ENCODE results near the gene DNAH12.
"Not testable (repeated sequence)": the region's sequence is repeated elsewhere in the genome, so short reads cannot be mapped to it uniquely, and the experiment has no call there.

DNAH12 gene

DNA sequence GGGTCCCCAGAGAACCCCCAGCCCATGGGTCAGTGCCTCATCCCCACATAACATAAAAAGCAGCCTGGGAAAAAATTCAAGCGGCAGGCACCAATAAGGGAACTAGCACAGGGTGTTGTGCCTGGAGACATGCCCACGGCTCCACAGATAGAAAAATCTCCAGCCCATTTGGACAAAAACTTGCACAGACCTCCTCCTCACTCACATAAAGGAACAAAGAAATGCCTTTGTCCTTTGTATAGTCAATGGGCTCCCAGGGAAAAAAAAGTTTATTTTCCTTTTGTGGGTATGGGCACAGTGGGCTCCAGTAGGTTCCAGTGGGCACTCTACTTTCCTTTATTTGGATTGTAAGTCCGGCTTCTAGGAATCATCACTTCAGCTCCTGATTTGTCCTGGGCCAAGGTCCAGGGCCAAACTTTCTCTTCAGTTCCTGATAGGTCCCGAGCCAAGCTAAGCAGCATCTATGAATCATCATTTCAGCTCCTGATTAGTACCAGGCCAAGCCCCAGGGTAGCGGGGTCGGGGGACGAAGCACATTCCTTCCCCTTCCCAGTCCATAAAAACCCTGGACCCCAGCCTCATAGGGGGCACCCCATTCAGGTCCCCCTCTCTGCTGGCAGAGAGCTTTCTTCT is 1.6 kb upstream of the DNAH12 start:
- no peak for DNase-seq (ENCODE audit: low spot score)
- FAIRE-seq, result no peak

DNA sequence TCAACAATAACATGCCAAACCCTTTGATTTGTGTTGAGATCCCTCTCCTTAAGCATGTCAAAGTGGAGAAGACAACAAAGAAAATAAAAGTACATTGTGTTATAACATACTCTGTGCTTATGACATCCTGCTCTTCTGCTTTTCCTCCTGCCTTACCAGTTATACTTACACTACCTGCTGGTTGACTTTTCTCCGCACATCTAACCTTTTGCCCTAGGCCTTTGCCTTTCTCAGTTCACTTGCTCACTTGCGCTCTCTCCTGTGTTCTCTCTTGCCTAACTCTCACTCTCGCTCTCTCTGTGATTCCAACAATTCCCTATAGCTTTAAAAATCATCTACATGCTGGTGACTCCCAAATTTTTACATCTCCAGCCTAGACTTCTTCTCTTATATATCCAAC is 5.7 kb downstream of the DNAH12 start:
- no peak for FAIRE-seq

DNA sequence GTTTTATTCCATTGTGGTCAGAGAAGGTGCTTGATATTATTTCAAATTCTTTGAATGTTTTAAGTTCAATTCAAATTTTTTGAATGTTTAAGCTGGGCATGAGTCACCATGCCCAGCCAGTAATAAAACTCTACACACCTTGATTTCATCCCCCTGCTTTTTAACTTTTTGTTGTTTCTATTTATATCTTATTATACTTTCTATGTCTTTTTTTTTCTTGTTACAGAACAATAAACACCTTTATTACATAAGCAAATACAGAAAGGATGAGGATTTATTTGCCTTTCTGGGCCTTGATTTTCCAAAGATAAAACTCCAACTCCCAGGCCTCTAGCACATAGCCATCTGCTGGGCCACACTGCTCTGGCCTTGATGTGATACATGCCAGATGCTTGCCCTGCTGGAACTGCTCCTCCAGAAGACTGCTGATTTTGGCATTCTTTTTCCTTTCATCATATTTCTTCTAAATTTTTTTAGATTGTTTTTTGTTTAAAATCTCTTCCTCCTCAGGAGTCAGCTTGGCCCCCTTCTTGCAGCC is 14.0 kb downstream of the DNAH12 start:
- FAIRE-seq (peak; percentile 54), DNase-seq (ENCODE audit: low spot score) (no peak)

More for the DNA sequence above, 5.7 kb downstream of the DNAH12 start:
- DNase-seq (ENCODE audit: low spot score), result no peak

DNA sequence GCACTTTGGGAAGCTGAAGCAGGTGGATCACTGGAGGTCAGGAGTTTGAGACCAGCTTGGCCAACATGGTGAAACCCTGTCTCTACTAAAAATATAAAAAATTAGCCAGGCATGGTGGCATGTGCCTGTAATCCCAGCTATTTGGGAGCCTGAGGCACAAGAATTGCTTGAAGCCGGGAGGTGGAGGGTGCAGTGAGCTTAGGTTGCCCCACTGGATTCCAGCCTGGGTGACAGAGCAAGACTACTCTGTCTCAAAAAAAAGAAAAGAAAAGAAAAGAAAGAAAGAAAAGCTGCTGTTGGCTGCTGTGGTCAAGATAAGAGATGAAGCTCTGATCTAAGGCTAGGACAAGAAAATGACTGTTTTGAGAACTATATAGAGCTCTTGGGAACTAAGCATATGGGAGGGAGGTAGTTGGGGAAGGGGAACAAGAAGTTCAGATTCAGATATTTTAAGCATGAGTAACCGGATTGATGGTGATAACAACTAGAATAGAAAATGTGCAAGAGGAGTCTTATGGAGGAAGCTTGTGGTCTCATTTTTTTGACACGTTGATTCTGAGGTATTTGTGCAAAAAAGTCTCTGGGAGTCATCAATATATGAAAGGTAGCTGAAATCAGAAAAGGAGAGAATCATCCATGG is 25.7 kb downstream of the DNAH12 start:
- FAIRE-seq (peak; percentile 22), DNase-seq (ENCODE audit: low spot score) (peak; percentile 40)

DNA sequence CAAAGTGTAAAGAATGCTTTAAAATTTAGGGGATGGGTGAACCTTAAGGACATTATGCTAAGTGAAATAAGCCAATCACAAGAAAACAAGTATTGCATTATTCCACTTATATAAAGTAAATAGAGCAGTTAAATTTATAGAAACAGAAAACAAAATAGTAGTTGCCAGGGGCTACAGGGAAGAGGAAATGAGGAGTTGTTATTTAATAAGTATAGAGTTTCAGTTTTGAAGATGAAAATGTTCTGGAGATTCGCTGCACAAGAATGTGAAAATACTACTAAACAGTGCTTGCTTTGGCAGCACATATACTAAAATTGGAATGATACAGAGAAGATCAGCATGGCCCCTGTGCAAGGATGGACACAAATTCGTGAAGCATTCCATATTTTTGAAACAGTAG is 32.0 kb downstream of the DNAH12 start:
- FAIRE-seq (no peak), DNase-seq (ENCODE audit: low spot score) (no peak)

DNA sequence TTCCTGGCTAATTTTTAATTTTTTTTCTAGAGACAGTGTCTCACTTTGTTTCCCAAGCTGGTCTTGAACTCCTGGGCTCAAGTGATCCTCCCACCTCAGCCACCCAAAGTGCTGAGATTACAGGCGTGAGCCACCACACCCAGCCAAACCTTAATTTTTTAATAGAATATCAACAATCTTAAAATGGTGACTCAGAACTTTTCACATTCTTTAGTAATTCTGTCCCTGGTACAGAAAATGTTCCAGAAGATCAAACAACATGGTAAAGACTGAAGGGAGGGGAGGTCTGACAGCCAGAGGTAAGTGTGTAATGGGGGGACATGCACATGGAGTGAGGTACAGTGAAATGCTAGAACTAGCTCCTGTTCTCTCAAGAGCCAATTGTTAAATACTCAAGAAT is 38.2 kb downstream of the DNAH12 start:
- DNase-seq (ENCODE audit: low spot score) (no peak), FAIRE-seq (no peak)

DNA sequence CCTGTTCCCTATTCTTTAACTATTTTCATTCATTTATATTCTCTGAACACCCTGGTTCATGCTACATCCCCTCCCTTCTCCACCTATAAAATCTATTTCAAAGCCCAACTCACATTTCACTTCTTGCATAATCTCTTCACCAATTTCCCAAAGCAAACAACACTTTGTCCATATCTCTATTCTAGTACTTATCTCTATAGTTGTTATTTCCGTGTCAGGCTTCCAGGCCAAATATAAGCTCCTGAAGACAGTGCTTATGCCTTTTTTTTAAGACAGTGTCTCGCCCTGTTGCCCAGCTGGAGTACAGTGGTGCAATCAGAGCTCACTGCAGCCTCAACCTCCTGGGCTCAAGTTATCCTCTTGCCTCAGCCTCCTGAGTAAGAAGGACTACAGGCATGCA is 43.6 kb downstream of the DNAH12 start:
- DNase-seq (ENCODE audit: low spot score) (no peak), FAIRE-seq (no peak)

DNA sequence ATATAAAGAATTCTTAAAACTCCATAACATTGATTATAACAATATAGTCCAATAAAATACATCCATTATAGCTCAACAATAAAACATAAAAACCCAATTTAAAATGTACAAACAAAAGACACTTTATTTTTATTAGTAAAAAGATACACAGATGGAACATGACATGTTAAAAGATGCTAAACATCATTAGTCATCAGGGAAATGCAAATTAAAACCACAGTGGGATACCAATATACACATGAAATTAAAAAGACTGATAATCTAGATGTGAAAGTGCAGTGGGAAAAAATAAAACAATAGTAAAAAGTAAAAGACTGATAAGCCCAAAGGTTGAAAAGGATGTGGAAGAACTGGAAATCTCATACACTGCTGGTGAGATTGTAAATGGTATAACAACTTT is 46.2 kb downstream of the DNAH12 start:
- FAIRE-seq (no peak), DNase-seq (ENCODE audit: low spot score) (no peak)

DNA sequence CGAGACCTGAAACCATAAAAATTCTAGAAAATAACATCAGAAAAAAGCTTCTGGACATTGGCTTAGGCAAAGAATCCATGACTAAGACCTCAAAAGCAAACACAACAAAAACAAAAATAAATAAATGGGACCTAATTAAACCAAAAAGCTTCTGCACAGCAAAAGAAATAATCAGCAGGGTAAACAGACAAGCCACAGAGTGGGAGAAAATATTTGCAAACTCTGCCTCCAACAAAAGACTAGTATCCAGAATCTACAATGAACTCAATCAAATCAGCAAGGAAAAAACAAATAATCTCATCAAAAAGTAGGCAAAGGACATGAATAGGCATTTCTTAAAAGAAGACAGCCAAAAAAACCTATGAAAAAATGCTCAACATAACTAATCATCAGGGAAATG is 59.6 kb downstream of the DNAH12 start:
- DNase-seq (ENCODE audit: low spot score), result no peak
- no peak for FAIRE-seq

DNA sequence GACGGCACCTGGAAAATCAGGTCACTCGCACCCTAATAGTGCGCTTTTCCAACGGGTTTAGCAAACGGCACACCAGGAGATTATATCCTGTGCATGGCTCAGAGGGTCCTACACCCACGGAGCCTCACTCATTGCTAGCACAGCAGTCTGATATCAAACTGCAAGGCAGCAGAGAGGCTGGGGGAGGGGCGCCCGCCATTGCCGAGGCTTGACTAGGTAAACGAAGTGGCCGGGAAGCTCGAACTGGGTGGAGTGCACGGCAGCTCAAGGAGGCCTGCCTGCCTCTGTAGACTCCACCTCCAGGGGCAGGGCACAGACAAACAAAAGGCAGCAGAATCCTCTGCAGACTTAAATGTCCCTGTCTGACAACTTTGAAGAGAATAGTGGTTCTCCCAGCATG is 67.0 kb downstream of the DNAH12 start:
- DNase-seq (ENCODE audit: low spot score); FAIRE-seq: not testable (repeated sequence)

DNA sequence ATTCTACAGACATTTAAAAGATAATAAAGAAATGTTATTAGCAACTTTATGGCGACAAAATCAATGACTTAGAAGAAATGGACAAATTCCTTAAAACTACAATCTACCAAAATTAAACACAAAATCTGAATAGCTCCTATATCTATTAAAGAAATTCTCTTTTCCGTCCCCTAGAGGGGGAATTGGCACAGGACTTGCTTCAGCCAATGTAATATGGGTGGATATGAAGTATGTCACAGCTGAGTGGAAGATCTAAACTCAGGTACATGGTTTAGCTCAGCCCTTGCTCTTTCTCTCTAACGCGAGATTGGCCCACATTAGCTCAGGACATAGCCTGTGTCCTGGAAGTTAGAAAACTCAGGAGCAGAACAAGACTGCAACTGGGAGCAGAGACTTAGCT is 79.3 kb downstream of the DNAH12 start:
- FAIRE-seq, result no peak
- DNase-seq (ENCODE audit: low spot score), result no peak

DNA sequence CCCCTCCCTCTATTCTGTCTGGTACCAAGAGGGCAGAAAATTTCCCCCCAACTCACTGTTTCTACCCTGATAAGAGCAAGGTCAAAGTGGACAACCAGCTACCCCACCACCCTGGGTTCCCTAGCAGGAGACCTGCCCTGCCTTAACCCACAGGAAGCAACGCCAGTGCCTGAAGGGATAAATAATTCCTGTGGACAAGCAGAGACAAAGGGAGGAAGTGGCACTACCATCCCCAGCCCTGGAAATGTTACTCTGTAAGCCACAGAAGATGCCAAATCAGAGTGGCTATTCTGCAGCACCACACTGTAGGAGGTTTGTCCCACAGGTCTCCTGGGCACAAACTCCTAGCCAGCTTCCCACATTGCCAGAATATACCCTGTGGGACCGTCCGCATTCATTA is 80.1 kb downstream of the DNAH12 start:
- FAIRE-seq, result no peak
- no peak for DNase-seq (ENCODE audit: low spot score)

DNA sequence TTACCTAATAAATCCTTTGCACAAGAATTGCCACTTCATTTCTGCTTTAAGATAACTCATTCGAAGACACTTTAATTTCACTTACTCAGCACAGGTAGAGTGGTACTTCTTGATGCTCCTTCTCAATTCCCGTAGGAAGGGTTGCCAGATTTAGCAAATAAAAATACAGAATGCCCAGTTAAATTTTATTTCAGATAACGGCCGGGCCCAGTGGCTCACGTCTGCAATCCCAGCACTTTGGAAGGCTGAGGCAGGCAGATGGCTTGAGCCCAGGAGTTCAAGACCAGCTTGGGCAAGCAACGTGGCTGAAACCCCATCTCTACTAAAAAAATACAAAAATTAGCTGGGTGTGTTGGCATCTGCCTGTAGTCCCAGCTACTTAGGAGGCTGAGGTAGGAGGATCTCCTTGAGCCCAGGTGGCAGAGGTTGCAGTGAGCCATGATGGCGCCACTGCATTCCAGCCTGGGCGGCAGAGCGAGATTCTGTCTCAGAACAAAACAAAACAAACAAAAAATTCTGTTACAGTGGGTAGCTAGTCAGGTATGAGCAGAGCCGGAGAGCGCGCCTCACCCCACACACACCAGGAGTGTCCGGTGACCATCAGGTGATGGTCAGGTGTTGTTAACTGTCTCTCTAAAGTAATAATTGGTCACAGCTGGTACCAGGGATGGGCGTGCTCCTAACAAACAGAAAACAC is 92.8 kb downstream of the DNAH12 start:
- no peak for DNase-seq (ENCODE audit: low spot score)
- FAIRE-seq, result no peak

DNA sequence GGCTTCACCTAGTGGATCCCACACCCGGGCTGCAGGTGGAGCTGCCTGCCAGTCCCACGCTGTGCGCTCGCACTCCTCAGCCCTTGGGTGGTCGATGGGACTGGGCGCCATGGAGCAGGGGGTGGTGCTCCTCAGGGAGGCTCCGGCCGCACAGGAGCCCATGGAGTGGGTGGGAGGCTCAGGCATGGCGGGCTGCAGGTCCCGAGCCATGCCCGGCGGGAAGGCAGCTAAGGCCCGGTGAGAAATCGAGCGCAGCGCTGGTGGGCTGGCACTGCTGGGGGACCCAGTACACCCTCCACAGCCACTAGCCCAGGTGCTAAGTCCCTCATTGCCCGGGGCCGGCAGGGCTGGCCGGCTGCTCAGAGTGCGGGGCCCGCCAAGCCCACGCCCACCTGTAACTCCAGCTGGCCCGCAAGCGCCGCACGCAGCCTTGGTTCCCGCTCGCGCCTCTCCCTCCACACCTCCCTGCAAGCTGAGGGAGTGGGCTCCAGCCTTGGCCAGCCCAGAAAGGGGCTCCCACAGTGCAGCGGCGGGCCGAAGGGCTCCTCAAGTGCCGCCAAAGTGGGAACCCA is 94.8 kb downstream of the DNAH12 start:
- not testable (repeated sequence) for FAIRE-seq

DNA sequence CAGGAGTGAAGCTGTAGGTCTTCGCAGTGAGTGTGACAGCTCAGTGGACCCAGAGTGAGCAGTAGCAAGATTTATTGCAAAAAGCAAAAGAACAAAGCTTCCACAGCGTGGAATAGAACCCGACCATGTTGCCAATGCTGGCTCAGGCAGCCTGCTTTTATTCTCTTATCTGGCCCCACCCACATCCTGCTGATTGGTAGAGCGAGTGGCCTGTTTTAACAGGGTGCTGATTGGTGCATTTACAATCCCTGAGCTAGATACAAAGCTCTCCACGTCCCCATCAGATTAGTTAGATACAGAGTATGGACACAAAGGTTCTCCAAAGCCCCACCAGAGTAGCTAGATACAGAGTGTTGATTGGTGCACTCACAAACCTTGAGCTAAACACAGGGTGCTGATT is 95.7 kb downstream of the DNAH12 start:
- FAIRE-seq; DNase-seq (ENCODE audit: low spot score): not testable (repeated sequence)

More for the DNA sequence above, 94.8 kb downstream of the DNAH12 start:
- not testable (repeated sequence) for DNase-seq (ENCODE audit: low spot score)

DNA sequence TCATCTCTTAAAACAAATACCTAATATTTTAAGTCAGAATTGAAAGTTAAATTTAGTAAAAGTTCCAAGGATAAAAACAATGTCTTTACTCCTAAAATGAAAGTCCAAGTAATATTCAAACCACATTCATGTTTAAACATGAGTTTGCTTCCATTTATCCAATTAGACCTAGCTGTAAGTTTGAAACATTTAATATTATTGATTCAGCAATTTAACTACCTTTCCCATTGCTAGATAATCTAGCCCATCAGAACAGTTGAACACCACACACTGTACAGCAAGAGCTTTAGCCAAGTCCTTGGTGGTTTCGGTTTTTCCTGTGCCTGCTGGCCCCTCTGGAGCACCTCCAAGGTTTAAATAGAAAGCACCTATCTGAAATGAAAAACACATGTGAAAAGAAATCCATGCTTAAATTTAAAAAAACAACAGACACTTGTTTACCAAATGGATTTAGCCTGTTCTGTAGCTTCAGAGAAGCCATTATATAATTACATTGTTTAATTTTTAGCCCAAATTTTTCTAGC is 97.8 kb downstream of the DNAH12 start:
- DNase-seq (ENCODE audit: low spot score), result no peak
- FAIRE-seq, result no peak

DNA sequence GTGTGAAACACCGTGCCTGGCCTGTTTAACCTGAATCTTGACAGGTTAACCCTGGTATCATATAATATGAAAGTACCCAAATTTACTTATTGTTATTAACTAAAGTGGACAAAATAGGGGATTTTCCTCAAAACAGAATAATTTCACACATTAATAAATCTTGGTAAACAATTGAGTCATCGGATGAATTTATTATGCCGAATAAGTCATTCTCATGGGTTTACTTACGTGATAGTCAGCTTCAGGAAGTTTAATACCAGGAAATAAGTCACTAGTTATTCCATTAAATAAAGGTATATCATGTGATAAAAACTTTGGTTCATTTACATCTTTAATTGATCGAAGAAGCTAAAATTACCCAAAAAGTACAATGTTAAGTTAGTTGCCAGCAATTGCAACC is 99.7 kb downstream of the DNAH12 start:
- no peak for DNase-seq (ENCODE audit: low spot score)
- FAIRE-seq, result no peak

DNA sequence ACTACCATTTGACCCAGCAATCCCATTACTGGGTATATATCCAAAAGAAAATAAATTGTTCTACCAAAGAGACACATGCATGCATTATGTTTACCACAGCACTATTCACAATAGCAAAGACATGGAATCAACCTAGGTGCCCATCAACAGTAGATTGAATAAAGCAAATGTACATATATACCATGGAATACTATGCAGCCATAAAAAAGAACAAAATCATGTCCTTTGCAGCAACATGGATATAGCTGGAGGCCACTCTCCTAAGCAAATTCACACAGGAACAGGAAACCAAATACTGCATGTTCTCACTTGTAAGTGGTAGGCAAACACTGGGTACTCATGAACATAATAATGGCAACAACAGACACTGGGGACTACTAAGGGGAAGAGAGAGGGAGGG is 104.0 kb downstream of the DNAH12 start:
- FAIRE-seq; DNase-seq (ENCODE audit: low spot score): not testable (repeated sequence)

DNA sequence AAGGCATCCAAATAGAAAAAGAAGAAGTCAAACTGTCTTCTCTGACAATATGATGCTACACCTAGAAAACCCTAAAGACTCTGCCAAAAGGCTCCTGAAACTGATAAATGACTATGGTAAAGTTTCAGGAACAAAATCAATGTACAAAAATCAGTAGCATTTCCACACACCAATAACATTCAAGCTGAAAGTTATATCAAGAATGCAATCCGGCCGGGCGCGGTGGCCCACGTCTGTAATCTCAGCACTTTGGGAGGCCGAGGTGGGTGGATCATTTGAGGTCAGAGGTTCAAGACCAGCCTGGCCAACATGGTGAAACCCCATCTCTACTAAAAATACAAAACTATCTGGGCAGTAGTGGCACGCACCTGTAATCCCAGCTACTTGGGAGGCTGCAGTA is 105.7 kb downstream of the DNAH12 start:
- not testable (repeated sequence) for FAIRE-seq; DNase-seq (ENCODE audit: low spot score)

DNA sequence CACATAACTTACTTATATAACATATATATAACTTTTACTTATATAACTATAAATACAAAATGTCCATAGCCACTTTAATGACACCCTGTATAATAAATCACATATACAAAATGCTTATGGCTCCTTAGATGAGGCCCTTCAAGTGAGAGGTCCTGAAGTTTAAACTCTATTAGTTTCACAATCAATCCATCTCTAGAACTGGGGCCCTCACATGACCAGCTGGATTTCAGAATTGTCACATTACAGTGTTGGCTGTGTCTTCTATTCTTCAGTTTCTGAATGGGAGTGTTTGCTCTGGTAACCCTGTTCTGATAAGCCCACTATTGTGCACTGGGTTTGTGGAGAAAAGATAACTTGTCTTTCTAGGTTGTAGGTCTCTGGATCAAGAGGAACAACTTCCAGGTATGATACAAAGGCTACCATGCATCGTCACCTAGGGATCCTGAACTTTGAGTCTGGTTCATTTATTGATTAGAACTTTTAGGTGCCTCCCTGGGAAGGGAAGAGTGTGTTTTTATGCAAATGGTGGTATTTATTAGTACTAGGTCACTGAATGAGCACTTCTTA is 107.9 kb downstream of the DNAH12 start:
- FAIRE-seq (no peak), DNase-seq (ENCODE audit: low spot score) (no peak)

DNA sequence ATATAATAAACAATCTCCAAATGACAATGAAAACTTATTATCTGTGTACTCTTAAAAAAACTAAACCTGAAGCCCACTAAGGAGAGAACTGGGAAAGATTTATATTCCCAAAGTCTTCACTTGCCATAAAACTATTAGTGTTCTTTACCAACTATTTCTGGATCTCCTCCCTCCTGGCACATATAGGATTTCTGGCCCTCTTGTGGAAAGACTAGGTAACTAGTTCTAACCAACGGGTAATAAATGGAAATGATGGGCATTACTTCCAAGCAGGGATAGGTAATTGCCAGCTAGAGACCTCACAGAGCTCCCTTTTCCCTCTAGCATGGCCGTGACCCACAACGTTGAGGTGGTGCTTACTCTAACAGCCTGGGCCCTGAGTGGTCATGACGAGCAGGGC is 110.1 kb downstream of the DNAH12 start:
- DNase-seq (ENCODE audit: low spot score) (peak; percentile 29), FAIRE-seq (no peak)
